Measurements from ENCODE around the gene SLC25A17.

GRCh38 chr22:40732999-40733292, 86.2 kb downstream of the SLC25A17 start:
- TF ChIP-seq, protein P1, sequence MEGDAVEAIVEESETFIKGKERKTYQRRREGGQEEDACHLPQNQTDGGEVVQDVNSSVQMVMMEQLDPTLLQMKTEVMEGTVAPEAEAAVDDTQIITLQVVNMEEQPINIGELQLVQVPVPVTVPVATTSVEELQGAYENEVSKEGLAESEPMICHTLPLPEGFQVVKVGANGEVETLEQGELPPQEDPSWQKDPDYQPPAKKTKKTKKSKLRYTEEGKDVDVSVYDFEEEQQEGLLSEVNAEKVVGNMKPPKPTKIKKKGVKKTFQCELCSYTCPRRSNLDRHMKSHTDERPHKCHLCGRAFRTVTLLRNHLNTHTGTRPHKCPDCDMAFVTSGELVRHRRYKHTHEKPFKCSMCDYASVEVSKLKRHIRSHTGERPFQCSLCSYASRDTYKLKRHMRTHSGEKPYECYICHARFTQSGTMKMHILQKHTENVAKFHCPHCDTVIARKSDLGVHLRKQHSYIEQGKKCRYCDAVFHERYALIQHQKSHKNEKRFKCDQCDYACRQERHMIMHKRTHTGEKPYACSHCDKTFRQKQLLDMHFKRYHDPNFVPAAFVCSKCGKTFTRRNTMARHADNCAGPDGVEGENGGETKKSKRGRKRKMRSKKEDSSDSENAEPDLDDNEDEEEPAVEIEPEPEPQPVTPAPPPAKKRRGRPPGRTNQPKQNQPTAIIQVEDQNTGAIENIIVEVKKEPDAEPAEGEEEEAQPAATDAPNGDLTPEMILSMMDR (IDR thresholded peaks at IDR 0.05): peak in 1 of 7 experiments; percentile 5
- TF ChIP-seq POLR2A (IDR thresholded peaks at IDR 0.05) (no peak), POLR2AphosphoS5 (IDR thresholded peaks at IDR 0.05) (no peak), EP300 (IDR thresholded peaks at IDR 0.05) (no peak)
